MCF 10A (cell line): Measurements from ENCODE around the gene FGGY. TPM values are rescaled to one million over a fixed set of nuclear protein-coding genes. Genes with fewer than 3 reads are reported as not detected.

Experiments used
- BruUV-seq: library from RNA; stranded (reverse); fragments of 400-500 nt; replicated peaks from 2 replicates; lab custom pipeline; 2021; lab: Mats Ljungman, UMichigan
- CTCF ChIA-PET: fragments of 300-600 bp; sonication (Branson Sonifier 250); formaldehyde crosslinking; extraction: SDS; loops from one replicate; lab custom pipeline; 2021; ENCODE audit warnings: antibody characterized with exemption, inconsistent platforms; lab: Yijun Ruan, JAX
- POLR2A ChIA-PET: fragments of 300-600, 350-650 bp; sonication (Branson Sonifier 250); formaldehyde crosslinking; extraction: SDS; loops from one replicate; lab custom pipeline; 2020; ENCODE audit warnings: antibody characterized with exemption, inconsistent platforms; lab: Yijun Ruan, JAX
- DNase-seq: peaks from one replicate; pipeline ENCODE4 v3.0.0-alpha.2; 2018; ENCODE audit not compliant: unreplicated experiment
- H3K27ac Mint-ChIP-seq: one replicate; pipeline ENCODE4 v1.8.0; 2022; ENCODE audit warnings: mild to moderate bottlenecking, low read depth, mixed read lengths; ENCODE audit not compliant: unreplicated experiment
- H3K27me3 Mint-ChIP-seq: one replicate; pipeline ENCODE4 v1.8.0; 2022; ENCODE audit warnings: mixed read lengths; ENCODE audit not compliant: insufficient read depth, unreplicated experiment
- H3K36me3 Mint-ChIP-seq: one replicate; pipeline ENCODE4 v1.8.0; 2022; ENCODE audit warnings: mild to moderate bottlenecking, moderate library complexity, mixed read lengths; ENCODE audit not compliant: insufficient read depth, unreplicated experiment
- H3K4me1 Mint-ChIP-seq: one replicate; pipeline ENCODE4 v1.8.0; 2022; ENCODE audit warnings: mixed read lengths; ENCODE audit not compliant: insufficient read depth, unreplicated experiment
- H3K4me3 Mint-ChIP-seq: one replicate; pipeline ENCODE4 v1.8.0; 2022; ENCODE audit warnings: mild to moderate bottlenecking, moderate library complexity, mixed read lengths; ENCODE audit not compliant: unreplicated experiment
- H3K9me3 Mint-ChIP-seq: one replicate; pipeline ENCODE4 v1.8.0; 2022; ENCODE audit warnings: mixed read lengths; ENCODE audit not compliant: unreplicated experiment
- CTCF ChIP-seq: fragments of 200-600 bp; IDR thresholded peaks from one replicate; pipeline ENCODE4 v1.8.0; 2022; ENCODE audit warnings: antibody characterized with exemption, mild to moderate bottlenecking; ENCODE audit not compliant: unreplicated experiment
- intact Hi-C: fragments of 100-400 bp; cut with micrococcal nuclease; formaldehyde crosslinking; loops from 2 replicates; pipeline ENCODE4 v1.14.1; 2022
- total RNA-seq: library from RNA; stranded (reverse); gene quantifications from 2 replicates; pipeline ENCODE4 v1.2.3, GENCODE V29; 2022

The FGGY gene
- total RNA-seq, 1 experiment from 2014 or later = 10.6 TPM

GRCh38 chr1:59442492-59442891 lies 145.6 kb downstream of the FGGY start:
- ChIA-PET CTCF (interaction anchor here (0.8 kb wide), 1 partner anchor 11 kb away, joined by 3 read pairs; no protein-coding TSS in a partner anchor), POLR2A (interaction anchor here (1.0 to 5.7 kb wide), 6 partner anchors 10 to 146 kb away, joined by 3 to 50 read pairs (median 6); partner anchors contain the start of gene FGGY)
- no peaks in the 10 kb centered on the region for H3K27me3 Mint-ChIP-seq
- H3K36me3 Mint-ChIP-seq = peaks cover 1% of the 10 kb centered on the region
- BruUV-seq = no TSS peak
- H3K4me3 Mint-ChIP-seq = no peak overlapping the region
- intact Hi-C loops = loop anchor here (10.0 kb wide), 1 partner anchor 232 kb away; no protein-coding TSS in a partner anchor
- DNase-seq = no peak
- peak overlapping the region; percentile 63 for H3K27ac Mint-ChIP-seq
- H3K9me3 Mint-ChIP-seq = no peaks in the 10 kb centered on the region
- H3K4me1 Mint-ChIP-seq = peaks cover 44% of the 10 kb centered on the region
- TF ChIP-seq CTCF = no peak

- H3K27me3 Mint-ChIP-seq = no peaks in the 10 kb centered on the region
- intact Hi-C loops = loop anchor here (10.0 kb wide), 1 partner anchor 231 kb away; no protein-coding TSS in a partner anchor
- peaks cover 50% of the 10 kb centered on the region for H3K4me1 Mint-ChIP-seq
- H3K27ac Mint-ChIP-seq = peak overlapping the region; percentile 94
- H3K4me3 Mint-ChIP-seq = no peak overlapping the region
- H3K36me3 Mint-ChIP-seq = no peaks in the 10 kb centered on the region
- ChIA-PET POLR2A (interaction anchor here (0.6 to 5.7 kb wide), 8 partner anchors 11 to 147 kb away, joined by 3 to 50 read pairs (median 5); partner anchors contain the start of gene FGGY), CTCF (interaction anchor here (0.6 to 0.8 kb wide), 3 partner anchors 147 to 436 kb away, joined by 3 read pairs; no protein-coding TSS in a partner anchor)
- H3K9me3 Mint-ChIP-seq = no peaks in the 10 kb centered on the region
- DNase-seq = no peak
- BruUV-seq = no TSS peak
- TF ChIP-seq CTCF = no peak
Measured at GRCh38 chr1:59443310-59443709, 146.4 kb downstream of the FGGY start.

- TF ChIP-seq CTCF = no peak
- Mint-ChIP-seq H3K36me3 (no peaks in the 10 kb centered on the region), H3K9me3 (no peaks in the 10 kb centered on the region), H3K27me3 (no peaks in the 10 kb centered on the region), H3K27ac (peak overlapping the region; percentile 94), H3K4me1 (peaks cover 50% of the 10 kb centered on the region), H3K4me3 (peak overlapping the region; percentile 13)
- ChIA-PET CTCF (interaction anchor here (1.5 kb wide), 1 partner anchor 254 kb away, joined by 8 read pairs; no protein-coding TSS in a partner anchor), POLR2A (interaction anchor here (0.5 to 5.7 kb wide), 19 partner anchors 10 to 663 kb away, joined by 3 to 50 read pairs (median 5); no protein-coding TSS in a partner anchor)
- no TSS peak for BruUV-seq
- intact Hi-C loops = loop anchor here (10.0 kb wide), 1 partner anchor 230 kb away; no protein-coding TSS in a partner anchor
- no peak for DNase-seq
Measured at GRCh38 chr1:59444520-59444919, 147.6 kb downstream of the FGGY start.

GRCh38 chr1:59445040-59445439 lies 148.1 kb downstream of the FGGY start:
- no peak for TF ChIP-seq CTCF
- Mint-ChIP-seq H3K4me3 (peak overlapping the region; percentile 13), H3K9me3 (no peaks in the 10 kb centered on the region), H3K36me3 (no peaks in the 10 kb centered on the region), H3K27ac (peak overlapping the region; percentile 94), H3K4me1 (peaks cover 50% of the 10 kb centered on the region), H3K27me3 (no peaks in the 10 kb centered on the region)
- intact Hi-C loops = loop anchor here (10.0 kb wide), 1 partner anchor 230 kb away; no protein-coding TSS in a partner anchor
- peak; percentile 69 for DNase-seq
- POLR2A ChIA-PET = interaction anchor here (0.5 to 5.7 kb wide), 30 partner anchors 9 to 676 kb away, joined by 3 to 50 read pairs (median 4); partner anchors contain the start of gene JUN
- no TSS peak for BruUV-seq
- CTCF ChIA-PET = interaction anchor here (1.5 kb wide), 1 partner anchor 253 kb away, joined by 8 read pairs; no protein-coding TSS in a partner anchor
